Astrocyte of the hippocampus (primary cell): ENCODE results near the gene CYP3A5.
"Not testable (repeated sequence)": the region's sequence is repeated elsewhere in the genome, so short reads cannot be mapped to it uniquely, and the experiment has no call there.

Source experiments
- DNase-seq: peaks from one replicate; pipeline ENCODE4 v3.0.0; 2011; ENCODE audit warnings: low read depth, low spot score

The CYP3A5 gene

GRCh38 chr7:99685871-99686608, 6.2 kb upstream of the CYP3A5 start:
- not testable (repeated sequence) for DNase-seq

- no peak for DNase-seq
These were observed 5.4 kb upstream of the CYP3A5 start for GRCh38 chr7:99685129-99685758.

GRCh38 chr7:99679032-99679399, 780 bp downstream of the CYP3A5 start:
- peak; percentile 13 for DNase-seq

- no peak for DNase-seq
These were observed 2.1 kb downstream of the CYP3A5 start for GRCh38 chr7:99677648-99678045.

GRCh38 chr7:99677013-99677647, 2.7 kb downstream of the CYP3A5 start:
- DNase-seq, result no peak

- DNase-seq, result no peak
These were observed 4.6 kb downstream of the CYP3A5 start for GRCh38 chr7:99674995-99675742.

- DNase-seq, result no peak
These were observed 7.2 kb downstream of the CYP3A5 start for GRCh38 chr7:99672573-99672972.

GRCh38 chr7:99669782-99670181, 10.0 kb downstream of the CYP3A5 start:
- no peak for DNase-seq

GRCh38 chr7:99668541-99668940, 11.3 kb downstream of the CYP3A5 start:
- no peak for DNase-seq

- no peak for DNase-seq
These were observed 12.6 kb downstream of the CYP3A5 start for GRCh38 chr7:99667179-99667578.

GRCh38 chr7:99666013-99666395, 13.8 kb downstream of the CYP3A5 start:
- DNase-seq, result no peak

- no peak for DNase-seq
These were observed 14.3 kb downstream of the CYP3A5 start for GRCh38 chr7:99665312-99666012.

GRCh38 chr7:99657879-99658278, 21.9 kb downstream of the CYP3A5 start:
- DNase-seq, result not testable (repeated sequence)

GRCh38 chr7:99654626-99655025, 25.2 kb downstream of the CYP3A5 start:
- DNase-seq, result not testable (repeated sequence)

GRCh38 chr7:99653754-99654153, 26.0 kb downstream of the CYP3A5 start:
- DNase-seq, result no peak

- DNase-seq, result not testable (repeated sequence)
These were observed 26.5 kb downstream of the CYP3A5 start for GRCh38 chr7:99653269-99653668.

- no peak for DNase-seq
These were observed 27.1 kb downstream of the CYP3A5 start for GRCh38 chr7:99652671-99653070.

GRCh38 chr7:99651290-99651689, 28.5 kb downstream of the CYP3A5 start:
- no peak for DNase-seq

GRCh38 chr7:99648843-99649242, 31.0 kb downstream of the CYP3A5 start:
- DNase-seq, result peak; percentile 20

GRCh38 chr7:99645590-99645989, 34.2 kb downstream of the CYP3A5 start:
- no peak for DNase-seq

- no peak for DNase-seq
These were observed 35.4 kb downstream of the CYP3A5 start for GRCh38 chr7:99644431-99644830.

- no peak for DNase-seq
These were observed 36.3 kb downstream of the CYP3A5 start for GRCh38 chr7:99643464-99643863.
